ENCODE measurements around the gene TSN.

The TSN gene

GRCh38 chr2:121721926-121722325, 33.5 kb upstream of the TSN start:
- Histone ChIP-seq H3K27me3 (ENCODE audit: insufficient read depth, poor library complexity, severe bottlenecking) (no peaks in the 10 kb centered on the region), H3K36me3 (ENCODE audit: low read depth) (peaks cover 5% of the 10 kb centered on the region), H3K9me3 (ENCODE audit: severe bottlenecking) (no peaks in the 10 kb centered on the region), H3K4me3 (ENCODE audit: severe bottlenecking) (no peak overlapping the region), H3K4me1 (ENCODE audit: insufficient read depth, poor library complexity, severe bottlenecking) (peaks cover 11% of the 10 kb centered on the region), H3K27ac (ENCODE audit: poor library complexity, severe bottlenecking) (peak overlapping the region; percentile 91)
- no peak for DNase-seq (ENCODE audit: low spot score)
- peak; percentile 90 for ATAC-seq (ENCODE audit: low read depth)
- TF ChIP-seq CTCF (IDR thresholded peaks at IDR 0.05; ENCODE audit: poor library complexity, severe bottlenecking): no peak

GRCh38 chr2:121722479-121722878, 33.0 kb upstream of the TSN start:
- no peak for DNase-seq (ENCODE audit: low spot score)
- Histone ChIP-seq H3K36me3 (ENCODE audit: low read depth) (peaks cover 11% of the 10 kb centered on the region), H3K4me3 (ENCODE audit: severe bottlenecking) (no peak overlapping the region), H3K4me1 (ENCODE audit: insufficient read depth, poor library complexity, severe bottlenecking) (peaks cover 11% of the 10 kb centered on the region), H3K27me3 (ENCODE audit: insufficient read depth, poor library complexity, severe bottlenecking) (no peaks in the 10 kb centered on the region), H3K27ac (ENCODE audit: poor library complexity, severe bottlenecking) (peak overlapping the region; percentile 91), H3K9me3 (ENCODE audit: severe bottlenecking) (no peaks in the 10 kb centered on the region)
- peak; percentile 63 for ATAC-seq (ENCODE audit: low read depth)
- no peak for TF ChIP-seq CTCF (IDR thresholded peaks at IDR 0.05; ENCODE audit: poor library complexity, severe bottlenecking)

GRCh38 chr2:121723316-121723715, 32.1 kb upstream of the TSN start:
- Histone ChIP-seq H3K4me1 (ENCODE audit: insufficient read depth, poor library complexity, severe bottlenecking) (peaks cover 11% of the 10 kb centered on the region), H3K27ac (ENCODE audit: poor library complexity, severe bottlenecking) (peak overlapping the region; percentile 91), H3K4me3 (ENCODE audit: severe bottlenecking) (no peak overlapping the region), H3K9me3 (ENCODE audit: severe bottlenecking) (no peaks in the 10 kb centered on the region), H3K27me3 (ENCODE audit: insufficient read depth, poor library complexity, severe bottlenecking) (no peaks in the 10 kb centered on the region), H3K36me3 (ENCODE audit: low read depth) (peaks cover 19% of the 10 kb centered on the region)
- TF ChIP-seq CTCF (IDR thresholded peaks at IDR 0.05; ENCODE audit: poor library complexity, severe bottlenecking): no peak
- ATAC-seq (ENCODE audit: low read depth) (no peak), DNase-seq (ENCODE audit: low spot score) (no peak)

GRCh38 chr2:121727332-121727731, 28.1 kb upstream of the TSN start:
- Histone ChIP-seq H3K4me3 (ENCODE audit: severe bottlenecking) (no peak overlapping the region), H3K9me3 (ENCODE audit: severe bottlenecking) (no peaks in the 10 kb centered on the region), H3K36me3 (ENCODE audit: low read depth) (peaks cover 59% of the 10 kb centered on the region), H3K4me1 (ENCODE audit: insufficient read depth, poor library complexity, severe bottlenecking) (peaks cover 6% of the 10 kb centered on the region), H3K27me3 (ENCODE audit: insufficient read depth, poor library complexity, severe bottlenecking) (no peaks in the 10 kb centered on the region), H3K27ac (ENCODE audit: poor library complexity, severe bottlenecking) (no peak overlapping the region)
- ATAC-seq (ENCODE audit: low read depth): no peak
- DNase-seq (ENCODE audit: low spot score): no peak
- no peak for TF ChIP-seq CTCF (IDR thresholded peaks at IDR 0.05; ENCODE audit: poor library complexity, severe bottlenecking)

- peaks cover 65% of the 10 kb centered on the region for H3K36me3 ChIP-seq (ENCODE audit: low read depth)
- H3K27me3 ChIP-seq (ENCODE audit: insufficient read depth, poor library complexity, severe bottlenecking): no peaks in the 10 kb centered on the region
- no peak for DNase-seq (ENCODE audit: low spot score)
- TF ChIP-seq CTCF (IDR thresholded peaks at IDR 0.05; ENCODE audit: poor library complexity, severe bottlenecking): no peak
- H3K4me3 ChIP-seq (ENCODE audit: severe bottlenecking): no peak overlapping the region
- H3K27ac ChIP-seq (ENCODE audit: poor library complexity, severe bottlenecking): no peak overlapping the region
- peaks cover under 1% of the 10 kb centered on the region for H3K4me1 ChIP-seq (ENCODE audit: insufficient read depth, poor library complexity, severe bottlenecking)
- no peak for ATAC-seq (ENCODE audit: low read depth)
- H3K9me3 ChIP-seq (ENCODE audit: severe bottlenecking): no peaks in the 10 kb centered on the region
Observed at GRCh38 chr2:121727950-121728349, 27.5 kb upstream of the TSN start.
